ENCODE measurements around the gene SHISA9. TPM values are rescaled to one million over a fixed set of nuclear protein-coding genes. Genes with fewer than 3 reads are reported as not detected.

Gene SHISA9
- total RNA-seq, 1 donor from 2014 or later, result not detected

GRCh38 chr16:12994402-12994801 is 93.0 kb downstream of the SHISA9 start:
- Histone ChIP-seq H3K4me3 (no peak overlapping the region), H3K4me1 (no peaks in the 10 kb centered on the region), H3K27ac (no peak overlapping the region), H3K9me3 (no peaks in the 10 kb centered on the region), H3K27me3 (no peaks in the 10 kb centered on the region), H3K36me3 (no peaks in the 10 kb centered on the region)
- intact Hi-C loops (cut with DNase I), result no loop called here
- no peak for DNase-seq
- no peak for TF ChIP-seq CTCF (IDR thresholded peaks at IDR 0.05)
- no peak for ATAC-seq

GRCh38 chr16:12995721-12996372 is 94.4 kb downstream of the SHISA9 start:
- no peak for ATAC-seq

GRCh38 chr16:12998361-12999085 is 97.1 kb downstream of the SHISA9 start:
- Histone ChIP-seq H3K4me3 (no peak overlapping the region), H3K4me1 (no peaks in the 10 kb centered on the region), H3K27me3 (no peaks in the 10 kb centered on the region), H3K27ac (no peak overlapping the region), H3K36me3 (no peaks in the 10 kb centered on the region), H3K9me3 (no peaks in the 10 kb centered on the region)
- no peak for ATAC-seq
- intact Hi-C loops (cut with DNase I), result no loop called here
- no peak for TF ChIP-seq CTCF (IDR thresholded peaks at IDR 0.05)
- no peak for DNase-seq

More at GRCh38 chr16:12995721-12996372, 94.4 kb downstream of the SHISA9 start:
- no peak overlapping the region for H3K4me3 ChIP-seq
- no peak for TF ChIP-seq CTCF (IDR thresholded peaks at IDR 0.05)
- no peak overlapping the region for H3K27ac ChIP-seq
- intact Hi-C loops (cut with DNase I), result no loop called here
- H3K4me1 ChIP-seq, result no peaks in the 10 kb centered on the region
- no peaks in the 10 kb centered on the region for H3K36me3 ChIP-seq
- no peaks in the 10 kb centered on the region for H3K9me3 ChIP-seq
- H3K27me3 ChIP-seq, result no peaks in the 10 kb centered on the region
- DNase-seq, result no peak

GRCh38 chr16:12999368-12999767 is 98.0 kb downstream of the SHISA9 start:
- no peaks in the 10 kb centered on the region for H3K27me3 ChIP-seq
- H3K4me1 ChIP-seq, result no peaks in the 10 kb centered on the region
- DNase-seq (no peak), ATAC-seq (no peak)
- intact Hi-C loops (cut with DNase I), result no loop called here
- H3K36me3 ChIP-seq, result no peaks in the 10 kb centered on the region
- H3K9me3 ChIP-seq, result no peaks in the 10 kb centered on the region
- no peak overlapping the region for H3K4me3 ChIP-seq
- H3K27ac ChIP-seq, result no peak overlapping the region
- TF ChIP-seq CTCF (IDR thresholded peaks at IDR 0.05), result no peak

- Histone ChIP-seq H3K9me3 (no peaks in the 10 kb centered on the region), H3K4me1 (no peaks in the 10 kb centered on the region), H3K36me3 (no peaks in the 10 kb centered on the region), H3K27ac (no peak overlapping the region), H3K27me3 (no peaks in the 10 kb centered on the region), H3K4me3 (no peak overlapping the region)
- DNase-seq (no peak), ATAC-seq (no peak)
- no peak for TF ChIP-seq CTCF (IDR thresholded peaks at IDR 0.05)
- intact Hi-C loops (cut with DNase I), result no loop called here
Observed at GRCh38 chr16:13005721-13006247, 104.4 kb downstream of the SHISA9 start.

Data from upper lobe of right lung (tissue), 1 donor.